ENCODE data around the gene ZDHHC11B.
"Not testable (repeated sequence)": the region's sequence is repeated elsewhere in the genome, so short reads cannot be mapped to it uniquely, and the experiment has no call there.

- TF ChIP-seq CTCF (IDR thresholded peaks at IDR 0.05 in 4 of 5, conservative IDR thresholded peaks at IDR 0.05 in 1 of 5); POLR2A (IDR thresholded peaks at IDR 0.05): not testable (repeated sequence)
These were observed 65.2 kb downstream of the ZDHHC11B start for GRCh38 chr5:719379-719778.

Measured in gastrocnemius medialis (tissue), 4 donors.